GM18520 (cell line): ENCODE data around the gene BLACAT1.
"Not testable (repeated sequence)": the region's sequence is repeated elsewhere in the genome, so short reads cannot be mapped to it uniquely, and the experiment has no call there.

Experiments
- ATAC-seq: cut with Tn5 transposase; IDR thresholded peaks from one replicate; pipeline ENCODE4 v1.9.1; 2021; ENCODE audit not compliant: unreplicated experiment

The BLACAT1 gene

GRCh38 chr1:205442051-205442725 lies 13.7 kb downstream of the BLACAT1 start:
- ATAC-seq: no peak

- ATAC-seq: no peak
Observed at GRCh38 chr1:205441716-205442050, 14.2 kb downstream of the BLACAT1 start.

- no peak for ATAC-seq
Observed at GRCh38 chr1:205441318-205441633, 14.6 kb downstream of the BLACAT1 start.

GRCh38 chr1:205440476-205441317 lies 15.1 kb downstream of the BLACAT1 start:
- ATAC-seq: no peak

- no peak for ATAC-seq
Observed at GRCh38 chr1:205440121-205440475, 15.7 kb downstream of the BLACAT1 start.

- ATAC-seq: no peak
Observed at GRCh38 chr1:205438213-205439158, 17.4 kb downstream of the BLACAT1 start.

GRCh38 chr1:205437570-205437969 lies 18.3 kb downstream of the BLACAT1 start:
- ATAC-seq: no peak

GRCh38 chr1:205436776-205437410 lies 19.0 kb downstream of the BLACAT1 start:
- no peak for ATAC-seq

GRCh38 chr1:205435578-205436573 lies 20.0 kb downstream of the BLACAT1 start:
- ATAC-seq: no peak

- no peak for ATAC-seq
Observed at GRCh38 chr1:205434738-205435137, 21.1 kb downstream of the BLACAT1 start.

GRCh38 chr1:205432692-205433091 lies 23.2 kb downstream of the BLACAT1 start:
- ATAC-seq: not testable (repeated sequence)

- no peak for ATAC-seq
Observed at GRCh38 chr1:205432116-205432515, 23.7 kb downstream of the BLACAT1 start.

- ATAC-seq: no peak
Observed at GRCh38 chr1:205430696-205431305, 25.0 kb downstream of the BLACAT1 start.

GRCh38 chr1:205429762-205430695 lies 25.8 kb downstream of the BLACAT1 start:
- ATAC-seq: no peak

- ATAC-seq: no peak
Observed at GRCh38 chr1:205424901-205425600, 30.8 kb downstream of the BLACAT1 start.

GRCh38 chr1:205423814-205424399 lies 31.9 kb downstream of the BLACAT1 start:
- ATAC-seq: no peak

- no peak for ATAC-seq
Observed at GRCh38 chr1:205422993-205423642, 32.7 kb downstream of the BLACAT1 start.
